Upper lobe of left lung (tissue), 6 donors: ENCODE data around the gene TPP2. TPM values are rescaled to one million over a fixed set of nuclear protein-coding genes. Genes with fewer than 3 reads are reported as not detected.

Experiments used
- ATAC-seq, 2 donors: fragments of 200-7000 bp; cut with Tn5 transposase; one replicate each; pipeline ENCODE4 v1.9.1; 2022; ENCODE audit warnings: mild to moderate bottlenecking in 2 of 2, moderate library complexity in 2 of 2; ENCODE audit not compliant: low FRiP score in 2 of 2
- DNase-seq, 2 donors: peaks; one replicate each; pipeline ENCODE4 v3.0.0-alpha.2; 2019 to 2020
- H3K27ac ChIP-seq, 4 donors: fragments of 200-600 bp; sonication (generic); one replicate each; pipeline ENCODE4 v1.5.1; 2016 to 2019
- H3K27me3 ChIP-seq, 4 donors: fragments of 200-600 bp; sonication (generic); one replicate each; pipeline ENCODE4 v1.5.1; 2017 to 2019
- H3K36me3 ChIP-seq, 4 donors: fragments of 200-600 bp; sonication (generic); one replicate each; pipeline ENCODE4 v1.5.1; 2016 to 2019
- H3K4me1 ChIP-seq, 4 donors: fragments of 200-600 bp; sonication (generic); one replicate each; pipeline ENCODE4 v1.5.1; 2018 to 2019
- H3K4me3 ChIP-seq, 4 donors: fragments of 200-600 bp; sonication (generic); one replicate each; pipeline ENCODE4 v1.5.1; 2017 to 2019; ENCODE audit warnings: mild to moderate bottlenecking in 2 of 4, moderate library complexity in 1 of 4
- H3K9me3 ChIP-seq, 4 donors: fragments of 200-600 bp; sonication (generic); one replicate each; pipeline ENCODE4 v1.5.1; 2018 to 2019
- EP300 ChIP-seq, 4 donors: sonication (generic); formaldehyde crosslinking; IDR thresholded peaks; one replicate each; pipeline ENCODE4 v1.5.1; 2017; ENCODE audit warnings: antibody characterized with exemption in 4 of 4, control low read depth in 2 of 4
- POLR2A ChIP-seq, 4 donors: fragments of 450-650 bp; IDR thresholded peaks; one replicate each; pipeline ENCODE4 v1.5.1; 2016 to 2017; ENCODE audit warnings: antibody characterized with exemption in 4 of 4, mild to moderate bottlenecking in 2 of 4
- POLR2AphosphoS5 ChIP-seq, 2 donors: sonication (generic); formaldehyde crosslinking; IDR thresholded peaks; one replicate each; pipeline ENCODE4 v1.5.1; 2017; ENCODE audit warnings: antibody characterized with exemption in 2 of 2
- WGBS, 2 donors: methylation state at CpG; one replicate each; pipeline ENCODE4 v1.1.5; 2017 to 2018; 5-methylcytosine and 5-hydroxymethylcytosine counted together
- total RNA-seq, 6 donors: library from RNA; depleted of rRNA in 4 of 6; stranded (reverse); fragments of >200 nt in 4 of 6; gene quantifications; one replicate each; pipeline versions ENCODE4 v1.1.0 to v1.2.1, GENCODE V29; 2016 to 2021
- TF ChIP-seq, protein P1 (sequence below), 6 experiments: fragments of 450-650 bp in 4 of 6; fragments of 200-600 bp in 2 of 6; sonication (generic) in 2 of 6; IDR thresholded peaks; one replicate each; pipeline ENCODE4 v1.5.1; 2016 to 2019; ENCODE audit warnings: antibody characterized with exemption in 6 of 6
- donor health status: DM: no; HTN: no; CAD: no; lungs with moderate emphysema.
- donor health status: DM: no; HTN: yes; CAD: no; lungs with severe emphysema.

TPP2 gene
- total RNA-seq, 6 donors from 2014 or later, result 30.8 to 69.1 (median 41.2) TPM

DNA sequence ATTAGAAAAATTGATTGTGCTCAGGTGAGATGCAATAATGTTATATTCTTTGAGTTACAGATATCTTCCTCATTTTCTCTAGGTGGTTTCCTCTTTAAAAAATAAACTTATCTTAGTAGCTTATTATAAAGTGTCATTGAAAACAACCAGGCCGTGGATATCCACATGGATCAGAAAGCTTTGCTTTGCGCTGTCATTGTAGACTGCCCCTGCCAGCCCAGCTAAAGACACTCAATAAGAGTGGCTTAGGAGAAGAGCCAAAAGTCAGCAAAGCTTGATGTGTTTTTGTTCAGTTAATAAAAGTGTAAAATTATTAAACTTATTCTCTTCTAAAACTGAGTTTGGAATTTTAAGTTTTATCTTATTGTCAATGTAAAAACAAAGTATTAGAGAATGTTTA is 34.4 kb downstream of the TPP2 start:
- no peaks in the 10 kb centered on the region for H3K9me3 ChIP-seq
- no peak for DNase-seq
- TF ChIP-seq POLR2A (IDR thresholded peaks at IDR 0.05), result no peak
- no peak for TF ChIP-seq POLR2AphosphoS5 (IDR thresholded peaks at IDR 0.05)
- TF ChIP-seq, protein P1, sequence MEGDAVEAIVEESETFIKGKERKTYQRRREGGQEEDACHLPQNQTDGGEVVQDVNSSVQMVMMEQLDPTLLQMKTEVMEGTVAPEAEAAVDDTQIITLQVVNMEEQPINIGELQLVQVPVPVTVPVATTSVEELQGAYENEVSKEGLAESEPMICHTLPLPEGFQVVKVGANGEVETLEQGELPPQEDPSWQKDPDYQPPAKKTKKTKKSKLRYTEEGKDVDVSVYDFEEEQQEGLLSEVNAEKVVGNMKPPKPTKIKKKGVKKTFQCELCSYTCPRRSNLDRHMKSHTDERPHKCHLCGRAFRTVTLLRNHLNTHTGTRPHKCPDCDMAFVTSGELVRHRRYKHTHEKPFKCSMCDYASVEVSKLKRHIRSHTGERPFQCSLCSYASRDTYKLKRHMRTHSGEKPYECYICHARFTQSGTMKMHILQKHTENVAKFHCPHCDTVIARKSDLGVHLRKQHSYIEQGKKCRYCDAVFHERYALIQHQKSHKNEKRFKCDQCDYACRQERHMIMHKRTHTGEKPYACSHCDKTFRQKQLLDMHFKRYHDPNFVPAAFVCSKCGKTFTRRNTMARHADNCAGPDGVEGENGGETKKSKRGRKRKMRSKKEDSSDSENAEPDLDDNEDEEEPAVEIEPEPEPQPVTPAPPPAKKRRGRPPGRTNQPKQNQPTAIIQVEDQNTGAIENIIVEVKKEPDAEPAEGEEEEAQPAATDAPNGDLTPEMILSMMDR (IDR thresholded peaks at IDR 0.05), result no peak
- no peak for TF ChIP-seq EP300 (IDR thresholded peaks at IDR 0.05)
- WGBS, 2 donors, result 91 to 98% methylated on average over 2 of the region's 2 CpGs
- H3K4me3 ChIP-seq, result no peak overlapping the region
- no peaks in the 10 kb centered on the region for H3K27me3 ChIP-seq
- H3K4me1 ChIP-seq, result no peaks in the 10 kb centered on the region
- H3K36me3 ChIP-seq, result peaks cover 30 to 100% (median 55%) of the 10 kb centered on the region in 4 donors
- no peak for ATAC-seq
- no peak overlapping the region for H3K27ac ChIP-seq

DNA sequence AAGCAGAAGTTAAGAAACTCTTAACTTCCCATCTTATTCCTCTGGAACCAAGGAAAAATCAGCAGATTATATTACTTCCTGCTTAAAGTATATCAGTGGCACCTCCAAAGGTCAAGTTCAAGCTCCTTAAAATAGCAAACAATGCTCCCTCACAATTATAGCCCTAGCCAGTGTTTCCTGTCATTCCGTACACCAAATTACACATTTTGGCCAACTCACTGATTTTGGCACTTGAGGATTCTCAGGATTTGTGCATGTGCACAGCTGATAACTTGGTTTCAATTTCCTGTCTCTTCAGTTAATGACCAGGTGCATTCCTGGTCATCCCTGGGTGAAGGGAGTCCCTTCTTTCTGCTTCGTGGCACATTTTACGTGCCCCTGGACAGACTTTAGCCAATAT is 42.0 kb downstream of the TPP2 start:
- H3K27me3 ChIP-seq, result no peaks in the 10 kb centered on the region
- no peak overlapping the region for H3K4me3 ChIP-seq
- peaks cover 39 to 97% (median 57%) of the 10 kb centered on the region in 4 donors for H3K36me3 ChIP-seq
- DNase-seq (no peak), ATAC-seq (no peak)
- WGBS, 2 donors, result 63 to 86% methylated on average over 3 of the region's 3 CpGs
- no peaks in the 10 kb centered on the region for H3K9me3 ChIP-seq
- no peak overlapping the region for H3K27ac ChIP-seq
- peaks cover 0 to 6% (median 0%) of the 10 kb centered on the region in 4 donors for H3K4me1 ChIP-seq
- no peak for TF ChIP-seq POLR2AphosphoS5 (IDR thresholded peaks at IDR 0.05)
- TF ChIP-seq, protein P1 (IDR thresholded peaks at IDR 0.05), result no peak
- no peak for TF ChIP-seq POLR2A (IDR thresholded peaks at IDR 0.05)
- no peak for TF ChIP-seq EP300 (IDR thresholded peaks at IDR 0.05)

DNA sequence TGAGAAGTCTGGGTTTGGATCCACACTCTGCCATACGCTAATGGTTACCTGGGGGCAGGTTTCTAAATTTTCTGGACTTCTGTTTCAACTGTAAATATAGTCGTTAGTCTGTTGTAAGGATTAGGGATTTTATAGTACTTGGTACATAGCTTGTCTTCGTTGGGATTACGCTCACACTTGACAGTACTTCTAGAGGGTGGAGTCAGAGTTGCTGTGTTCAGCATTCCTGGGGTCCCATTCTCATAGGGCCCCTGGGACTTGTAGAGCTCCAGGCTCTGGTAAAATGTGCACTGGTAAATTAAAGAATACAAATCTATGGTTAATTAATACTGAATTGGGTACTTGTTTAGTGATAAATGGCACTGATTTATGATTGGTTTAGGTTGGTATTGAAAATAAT is 45.2 kb downstream of the TPP2 start:
- TF ChIP-seq POLR2A (IDR thresholded peaks at IDR 0.05) (no peak), EP300 (IDR thresholded peaks at IDR 0.05) (no peak), POLR2AphosphoS5 (IDR thresholded peaks at IDR 0.05) (no peak)
- TF ChIP-seq, protein P1 (IDR thresholded peaks at IDR 0.05), result no peak
- H3K9me3 ChIP-seq, result no peaks in the 10 kb centered on the region
- DNase-seq (no peak), ATAC-seq (no peak)
- no peaks in the 10 kb centered on the region for H3K27me3 ChIP-seq
- H3K36me3 ChIP-seq, result peaks cover 37 to 97% (median 47%) of the 10 kb centered on the region in 4 donors
- H3K4me1 ChIP-seq, result peaks cover 0 to 6% (median 0%) of the 10 kb centered on the region in 4 donors
- 85 to 91% methylated on average over 4 of the region's 4 CpGs for WGBS, 2 donors
- H3K27ac ChIP-seq, result no peak overlapping the region
- no peak overlapping the region for H3K4me3 ChIP-seq

DNA sequence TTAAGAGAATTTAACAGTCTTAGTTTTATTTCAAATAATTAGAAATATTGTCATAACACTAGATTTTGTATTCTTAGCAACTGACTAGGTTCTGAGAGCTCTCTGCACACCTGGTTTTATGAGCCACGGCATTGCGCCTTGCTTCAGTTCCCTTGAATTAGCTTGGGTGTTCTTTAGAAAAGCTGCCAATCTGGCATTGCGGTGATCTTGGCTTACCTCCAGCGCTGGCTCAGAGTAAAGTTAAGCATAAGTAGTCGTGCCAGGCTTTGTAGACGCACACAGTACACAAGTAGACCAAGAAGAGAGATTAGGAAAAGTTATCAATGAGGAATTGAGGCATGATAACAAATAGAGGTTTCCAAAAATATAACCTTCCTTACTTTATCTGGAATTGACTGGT is 45.7 kb downstream of the TPP2 start:
- H3K27me3 ChIP-seq, result no peaks in the 10 kb centered on the region
- H3K27ac ChIP-seq, result no peak overlapping the region
- ATAC-seq, result no peak
- peaks cover 32 to 97% (median 43%) of the 10 kb centered on the region in 4 donors for H3K36me3 ChIP-seq
- peaks cover 0 to 6% (median 0%) of the 10 kb centered on the region in 4 donors for H3K4me1 ChIP-seq
- WGBS, 2 donors, result 48 to 65% methylated on average over 6 of the region's 6 CpGs
- peak in 1 of 2 donors; percentile 73 for DNase-seq
- H3K4me3 ChIP-seq, result no peak overlapping the region
- no peaks in the 10 kb centered on the region for H3K9me3 ChIP-seq
- TF ChIP-seq POLR2AphosphoS5 (IDR thresholded peaks at IDR 0.05) (no peak), POLR2A (IDR thresholded peaks at IDR 0.05) (no peak), EP300 (IDR thresholded peaks at IDR 0.05) (no peak)
- TF ChIP-seq, protein P1 (IDR thresholded peaks at IDR 0.05), result no peak

DNA sequence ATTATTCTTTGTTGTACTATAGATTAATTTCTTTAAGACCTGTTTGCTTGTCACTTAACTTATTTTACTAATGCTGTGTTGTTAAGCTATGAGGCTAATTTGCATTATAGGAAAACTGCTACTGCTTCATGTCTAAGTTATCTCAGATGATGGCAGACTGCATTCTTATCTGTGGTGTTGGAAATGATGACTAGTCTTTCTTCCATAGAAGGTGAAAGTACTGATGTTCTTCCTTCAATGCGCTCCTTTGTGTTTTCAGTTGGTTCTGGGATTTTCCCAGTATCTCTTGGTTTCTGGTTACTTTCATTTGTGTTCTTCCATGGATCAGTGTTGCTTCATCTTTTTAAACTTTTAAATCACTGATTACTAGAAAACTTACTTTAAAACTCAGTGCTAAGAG is 46.9 kb downstream of the TPP2 start:
- Histone ChIP-seq H3K9me3 (no peaks in the 10 kb centered on the region), H3K4me1 (peaks cover 0 to 6% (median 0%) of the 10 kb centered on the region in 4 donors), H3K36me3 (peaks cover 23 to 97% (median 42%) of the 10 kb centered on the region in 4 donors), H3K4me3 (no peak overlapping the region), H3K27me3 (no peaks in the 10 kb centered on the region), H3K27ac (no peak overlapping the region)
- 95 to 96% methylated on average over 1 of the region's 1 CpG for WGBS, 2 donors
- TF ChIP-seq EP300 (IDR thresholded peaks at IDR 0.05) (no peak), POLR2AphosphoS5 (IDR thresholded peaks at IDR 0.05) (no peak), POLR2A (IDR thresholded peaks at IDR 0.05) (no peak)
- TF ChIP-seq, protein P1 (IDR thresholded peaks at IDR 0.05), result no peak
- ATAC-seq (no peak), DNase-seq (no peak)
